RCC 7860 (cell line): ENCODE measurements around the gene SNED1.

Experiments
- DNase-seq: peaks from one replicate; pipeline ENCODE4 v3.0.0-alpha.2; 2015; ENCODE audit warnings: low spot score
- FAIRE-seq: peaks from 2 replicates; lab custom pipeline; 2012; peaks lifted over from hg19 to GRCh38; lab: Jason Lieb, UNC

SNED1 gene

GRCh38 chr2:241043581-241043980, 45.2 kb downstream of the SNED1 start:
- no peak for FAIRE-seq

DNA sequence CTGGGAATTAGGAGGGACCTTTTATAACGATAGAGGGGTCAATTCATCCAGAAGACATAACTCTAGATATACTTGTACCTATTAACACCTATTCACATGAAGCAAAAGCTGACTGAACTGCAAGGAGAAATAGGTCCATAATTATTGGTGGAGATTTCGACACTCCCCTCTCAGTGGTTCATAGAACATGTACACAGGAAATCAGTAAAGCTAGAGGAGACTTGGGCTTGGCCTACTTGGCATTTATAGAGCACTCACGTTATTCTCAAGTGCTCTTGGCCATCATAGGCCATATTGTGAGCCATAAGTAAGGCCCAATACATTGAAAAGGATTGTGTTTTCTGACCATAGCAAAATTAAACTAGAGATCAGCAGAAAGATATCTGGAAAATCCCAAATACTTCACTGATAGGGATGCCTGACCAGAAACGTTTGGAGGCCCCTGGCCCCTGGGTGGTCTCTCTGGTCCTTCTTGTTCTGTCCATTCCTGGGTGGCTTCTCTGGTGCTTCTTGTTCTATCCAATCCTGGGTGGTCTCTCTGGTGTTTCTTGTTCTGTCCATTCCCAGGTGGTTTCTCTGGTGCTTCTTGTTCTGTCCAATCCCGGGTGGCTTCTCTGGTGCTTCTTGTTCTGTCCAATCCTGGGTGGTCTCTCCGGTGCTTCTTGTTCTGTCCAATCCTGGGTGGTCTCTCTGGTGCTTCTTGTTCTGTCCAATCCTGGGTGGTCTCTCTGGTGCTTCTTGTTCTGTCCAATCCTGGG, 49.0 kb downstream of the SNED1 start:
- DNase-seq (no peak), FAIRE-seq (no peak)

More at GRCh38 chr2:241043581-241043980, 45.2 kb downstream of the SNED1 start:
- DNase-seq = no peak

DNA sequence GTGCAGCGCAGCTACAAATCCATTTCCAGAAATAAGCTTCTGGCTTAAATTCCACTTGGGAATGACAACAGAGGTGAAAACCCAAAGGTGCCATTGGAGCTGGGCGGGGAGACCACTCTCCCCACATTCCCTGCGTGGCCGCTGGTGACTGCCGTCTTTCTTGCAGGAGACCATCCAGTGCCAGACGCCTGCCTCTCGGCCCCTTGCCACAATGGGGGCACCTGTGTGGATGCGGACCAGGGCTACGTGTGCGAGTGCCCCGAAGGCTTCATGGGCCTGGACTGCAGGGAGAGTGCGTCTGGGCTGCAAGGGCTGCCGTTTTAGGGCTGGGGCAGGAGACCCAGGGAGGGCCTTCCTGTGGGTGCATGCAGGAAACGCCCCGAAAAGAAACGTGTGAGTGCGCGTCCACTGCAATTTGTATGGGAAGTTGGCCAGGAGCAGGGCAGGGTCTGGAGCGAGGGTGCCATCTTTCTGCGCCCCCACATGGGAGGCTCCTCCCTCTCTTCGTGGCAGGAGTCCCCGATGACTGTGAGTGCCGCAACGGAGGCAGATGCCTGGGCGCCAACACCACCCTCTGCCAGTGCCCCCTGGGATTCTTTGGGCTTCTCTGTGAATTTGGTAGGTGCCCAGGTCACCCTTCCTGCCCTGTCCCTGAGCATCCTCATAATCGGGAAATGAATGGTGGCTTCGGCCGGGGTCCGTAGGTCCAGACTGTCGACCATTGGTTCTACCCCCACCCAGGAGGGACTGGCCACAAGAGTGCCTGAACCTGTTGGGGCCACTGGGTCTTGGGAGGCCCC, 49.9 kb downstream of the SNED1 start:
- DNase-seq = no peak
- no peak for FAIRE-seq

- DNase-seq (no peak), FAIRE-seq (no peak)
Observed at GRCh38 chr2:241048949-241049343, 50.5 kb downstream of the SNED1 start.

- DNase-seq (no peak), FAIRE-seq (no peak)
Observed at GRCh38 chr2:241049739-241050623, 51.6 kb downstream of the SNED1 start.

DNA sequence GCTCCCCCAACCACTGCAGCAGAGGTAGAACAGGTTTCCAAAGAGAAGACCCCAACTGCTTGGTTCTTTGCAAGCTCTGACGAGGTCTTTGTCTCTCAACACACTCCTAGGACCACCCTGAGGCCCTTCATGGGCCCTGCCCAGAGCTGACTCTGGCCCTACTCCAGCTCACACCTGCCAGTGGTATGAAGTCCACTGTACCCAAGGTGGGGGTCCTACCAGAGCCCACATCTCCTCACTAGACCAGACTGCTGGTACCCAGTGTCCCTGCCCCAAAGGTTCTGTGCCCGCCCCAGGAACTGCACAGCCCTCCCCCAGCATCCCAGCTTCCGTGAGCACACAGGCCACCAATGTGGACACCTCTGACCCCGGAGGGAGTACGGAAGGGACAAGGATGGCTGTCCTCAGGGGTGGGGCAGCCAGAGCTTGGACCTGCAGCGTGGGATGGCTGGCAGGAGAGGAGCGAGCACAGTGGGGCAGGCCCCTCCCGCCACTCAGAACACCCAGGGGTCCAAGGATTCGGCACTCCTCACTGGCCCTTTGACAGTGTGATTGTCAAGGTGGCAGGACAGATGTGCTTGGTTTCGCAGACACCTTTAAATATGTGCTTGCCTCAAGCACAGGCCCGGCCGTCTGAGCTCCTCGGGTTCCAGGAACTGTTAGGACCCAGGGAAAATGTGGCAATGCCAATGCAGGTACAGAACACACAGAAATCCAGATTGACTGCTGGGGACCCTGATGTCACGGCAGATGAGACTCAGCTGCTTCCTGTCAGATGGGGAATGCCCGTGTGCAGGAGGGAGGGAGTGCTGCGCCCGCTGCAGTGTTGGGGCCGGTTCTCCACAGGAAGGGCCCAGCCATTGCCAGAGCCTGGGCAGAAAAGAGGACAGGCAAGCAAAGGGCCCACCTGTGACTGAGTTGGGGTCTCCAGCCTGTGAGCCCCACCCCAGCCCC, 52.5 kb downstream of the SNED1 start:
- DNase-seq = no peak
- FAIRE-seq = no peak

DNA sequence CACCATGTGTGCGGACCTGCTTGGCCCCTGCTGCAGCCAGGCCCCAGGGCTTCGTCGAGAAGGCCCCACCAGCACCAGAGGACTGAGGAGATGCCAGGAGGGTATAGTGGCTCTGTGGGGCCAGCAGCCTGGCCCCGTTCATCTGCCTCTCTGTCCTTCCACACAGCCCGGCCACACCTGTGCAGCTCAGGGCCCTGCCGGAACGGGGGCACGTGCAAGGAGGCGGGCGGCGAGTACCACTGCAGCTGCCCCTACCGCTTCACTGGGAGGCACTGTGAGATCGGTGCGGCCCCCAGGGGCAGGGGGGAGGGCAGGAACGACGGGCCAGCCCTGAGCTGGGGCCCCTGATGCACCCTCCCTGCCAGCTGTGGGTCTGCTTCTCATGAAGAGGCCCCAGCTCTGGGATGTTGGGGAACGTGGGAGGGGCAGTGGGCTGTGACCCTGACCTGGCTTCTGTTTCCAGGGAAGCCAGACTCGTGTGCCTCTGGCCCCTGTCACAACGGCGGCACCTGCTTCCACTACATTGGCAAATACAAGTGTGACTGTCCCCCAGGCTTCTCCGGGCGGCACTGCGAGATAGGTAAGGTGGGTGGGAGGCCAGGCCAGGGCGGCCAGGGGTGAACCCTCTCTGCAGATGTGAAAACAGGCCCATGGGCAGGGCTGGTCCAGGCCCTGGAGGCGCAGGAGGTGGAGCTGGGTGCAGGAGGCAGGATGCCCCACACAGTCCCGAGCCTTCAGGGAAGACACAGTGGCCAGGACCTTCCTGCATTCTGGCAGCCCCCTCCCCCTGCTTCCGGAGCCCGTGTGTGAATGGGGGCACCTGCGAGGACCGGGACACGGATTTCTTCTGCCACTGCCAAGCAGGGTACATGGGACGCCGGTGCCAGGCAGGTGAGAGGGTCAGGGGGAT, 53.4 kb downstream of the SNED1 start:
- DNase-seq = no peak
- FAIRE-seq = no peak

- FAIRE-seq (no peak), DNase-seq (no peak)
Observed at GRCh38 chr2:241052677-241053360, 54.4 kb downstream of the SNED1 start.

GRCh38 chr2:241053576-241054251, 55.3 kb downstream of the SNED1 start:
- FAIRE-seq = no peak
- no peak for DNase-seq

GRCh38 chr2:241061275-241061674, 62.9 kb downstream of the SNED1 start:
- DNase-seq (no peak), FAIRE-seq (no peak)

- no peak for DNase-seq
- FAIRE-seq = no peak
Observed at GRCh38 chr2:241062389-241063092, 64.1 kb downstream of the SNED1 start.

- FAIRE-seq (no peak), DNase-seq (no peak)
Observed at GRCh38 chr2:241063093-241063551, 64.7 kb downstream of the SNED1 start.

DNA sequence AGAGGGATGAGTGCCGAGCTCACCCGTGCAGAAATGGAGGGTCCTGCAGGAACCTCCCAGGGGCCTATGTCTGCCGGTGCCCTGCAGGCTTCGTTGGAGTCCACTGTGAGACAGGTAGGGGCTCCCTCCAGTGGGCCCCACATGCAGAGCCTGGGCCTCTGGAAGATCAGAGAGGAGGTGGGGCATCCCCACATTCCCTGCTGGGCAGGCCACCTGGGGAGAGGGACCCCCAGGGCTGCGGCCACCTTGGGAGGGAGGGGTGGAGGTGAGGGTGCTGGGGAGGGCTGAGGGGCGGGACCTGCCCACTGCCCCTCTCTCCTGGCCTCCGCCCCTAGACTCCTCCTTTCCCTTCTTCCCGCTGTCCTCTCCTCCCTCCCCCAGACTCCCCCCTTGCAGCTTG, 65.2 kb downstream of the SNED1 start:
- no peak for FAIRE-seq
- no peak for DNase-seq

DNA sequence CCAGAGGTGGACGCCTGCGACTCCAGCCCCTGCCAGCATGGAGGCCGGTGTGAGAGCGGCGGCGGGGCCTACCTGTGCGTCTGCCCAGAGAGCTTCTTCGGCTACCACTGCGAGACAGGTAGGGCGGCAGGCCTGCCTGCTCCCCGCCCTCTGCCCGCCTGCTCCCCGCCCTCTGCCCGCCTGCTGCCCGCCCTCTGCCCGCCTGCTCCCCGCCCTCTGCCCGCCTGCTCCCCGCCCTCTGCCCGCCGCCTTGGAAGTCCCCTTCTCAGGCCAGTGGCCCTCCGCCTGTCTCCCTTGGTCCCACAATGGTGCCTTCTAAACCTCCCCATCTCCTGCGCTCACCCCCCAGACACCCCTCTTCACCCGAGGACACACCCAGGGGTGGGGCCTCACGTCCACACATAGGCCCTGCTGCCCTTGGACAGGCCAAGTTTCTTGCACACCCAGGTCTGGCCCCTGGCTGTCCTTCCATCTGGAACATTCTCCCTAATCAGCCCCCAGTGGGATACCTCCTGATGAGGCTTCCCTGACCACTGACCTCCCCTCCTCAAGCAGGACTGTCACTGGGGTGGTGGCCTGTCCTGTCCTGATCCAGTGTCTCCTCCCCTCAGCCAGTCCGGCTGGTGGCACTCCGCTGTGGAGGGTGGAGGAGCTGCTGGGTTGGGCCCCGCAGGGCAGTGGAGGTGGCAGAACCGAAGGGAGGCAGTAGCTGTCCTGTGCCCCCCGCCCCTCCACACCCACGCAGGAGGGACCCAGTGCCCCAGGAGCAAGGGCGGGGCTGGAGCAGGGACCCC, 65.8 kb downstream of the SNED1 start:
- DNase-seq (no peak), FAIRE-seq (no peak)

DNA sequence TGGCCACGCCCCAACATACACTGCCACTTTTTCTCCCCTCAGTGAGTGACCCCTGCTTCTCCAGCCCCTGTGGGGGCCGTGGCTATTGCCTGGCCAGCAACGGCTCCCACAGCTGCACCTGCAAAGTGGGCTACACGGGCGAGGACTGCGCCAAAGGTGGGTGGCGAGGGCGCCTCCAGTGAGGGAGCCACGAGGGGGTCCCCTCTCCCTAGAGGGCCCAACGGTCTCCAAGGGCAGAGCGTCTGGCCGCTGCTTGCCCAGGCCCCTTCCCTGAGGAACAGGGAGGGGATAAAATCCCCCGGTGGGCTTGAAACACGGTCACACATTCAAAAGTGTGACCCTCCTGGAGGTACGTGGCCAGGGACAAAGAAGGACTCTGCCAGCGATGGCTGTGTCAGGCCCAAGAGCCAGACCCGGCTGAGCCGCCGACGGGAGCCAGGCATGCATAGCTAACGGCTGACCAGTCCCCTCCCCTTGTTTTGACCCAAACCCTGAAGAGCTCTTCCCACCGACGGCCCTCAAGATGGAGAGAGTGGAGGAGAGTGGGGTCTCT, 66.5 kb downstream of the SNED1 start:
- no peak for DNase-seq
- no peak for FAIRE-seq

GRCh38 chr2:241065355-241065803, 67.0 kb downstream of the SNED1 start:
- no peak for FAIRE-seq

More at GRCh38 chr2:241065355-241065803, 67.0 kb downstream of the SNED1 start:
- no peak for DNase-seq
